ENCODE measurements around the gene DCAF11.

The DCAF11 gene

GRCh38 chr14:24121210-24121609, 6.6 kb downstream of the DCAF11 start:
- DNase-seq (ENCODE audit: low read depth), result no peak

- no peak for DNase-seq (ENCODE audit: low read depth)
These were observed 7.8 kb downstream of the DCAF11 start for GRCh38 chr14:24122416-24122815.

GRCh38 chr14:24122898-24123297, 8.3 kb downstream of the DCAF11 start:
- no peak for DNase-seq (ENCODE audit: low read depth)

- DNase-seq (ENCODE audit: low read depth), result no peak
These were observed 9.1 kb downstream of the DCAF11 start for GRCh38 chr14:24123424-24124417.

- DNase-seq (ENCODE audit: low read depth), result no peak
These were observed 12.4 kb downstream of the DCAF11 start for GRCh38 chr14:24126939-24127338.

- no peak for DNase-seq (ENCODE audit: low read depth)
These were observed 13.1 kb downstream of the DCAF11 start for GRCh38 chr14:24127673-24128072.

- DNase-seq (ENCODE audit: low read depth), result no peak
These were observed 14.9 kb downstream of the DCAF11 start for GRCh38 chr14:24129410-24129998.

- no peak for DNase-seq (ENCODE audit: low read depth)
These were observed 15.8 kb downstream of the DCAF11 start, which contains the start of gene FITM1 for GRCh38 chr14:24130380-24130716. Gene FITM1, plus strand, starts transcription at chr14:24130659. Its CDS starts 905 bp downstream, at chr14:24131564.

- DNase-seq (ENCODE audit: low read depth), result no peak
These were observed 16.4 kb downstream of the DCAF11 start for GRCh38 chr14:24130717-24131548.

- DNase-seq (ENCODE audit: low read depth), result no peak
These were observed 17.0 kb downstream of the DCAF11 start for GRCh38 chr14:24131549-24131966.

- DNase-seq (ENCODE audit: low read depth), result no peak
These were observed 17.6 kb downstream of the DCAF11 start for GRCh38 chr14:24132061-24132685.

- DNase-seq (ENCODE audit: low read depth), result no peak
These were observed 18.4 kb downstream of the DCAF11 start for GRCh38 chr14:24132976-24133375.

- no peak for DNase-seq (ENCODE audit: low read depth)
These were observed 19.2 kb downstream of the DCAF11 start for GRCh38 chr14:24133735-24134134.

- DNase-seq (ENCODE audit: low read depth), result no peak
These were observed 20.9 kb downstream of the DCAF11 start for GRCh38 chr14:24135584-24135833.

GRCh38 chr14:24135834-24136683, 21.5 kb downstream of the DCAF11 start, which contains the start of gene PSME1:
Gene PSME1, plus strand, starts transcription at chr14:24136194. Its CDS starts 69 bp downstream, at chr14:24136263.
- peak; percentile 85 for DNase-seq (ENCODE audit: low read depth)

- DNase-seq (ENCODE audit: low read depth), result no peak
These were observed 22.3 kb downstream of the DCAF11 start for GRCh38 chr14:24136684-24137528.

- DNase-seq (ENCODE audit: low read depth), result no peak
These were observed 23.2 kb downstream of the DCAF11 start for GRCh38 chr14:24137529-24138395.

GRCh38 chr14:24138396-24139271, 24.1 kb downstream of the DCAF11 start:
- no peak for DNase-seq (ENCODE audit: low read depth)

Measured in T-helper 22 cell (primary cell).